ENCODE measurements around the gene TNFSF10.
A peak's percentile ranks its signal among the peaks of the same experiment; 100 is the strongest.
"Not testable (repeated sequence)": the region's sequence is repeated elsewhere in the genome, so short reads cannot be mapped to it uniquely, and the experiment has no call there.

Gene TNFSF10

GRCh38 chr3:172522871-172523818 is at the start of gene TNFSF10:
Gene TNFSF10 (minus strand): TSS chr3:172523430. CDS start chr3:172523384, 46 bp downstream.
- peak; percentile 64 to 68 for ATAC-seq

DNA sequence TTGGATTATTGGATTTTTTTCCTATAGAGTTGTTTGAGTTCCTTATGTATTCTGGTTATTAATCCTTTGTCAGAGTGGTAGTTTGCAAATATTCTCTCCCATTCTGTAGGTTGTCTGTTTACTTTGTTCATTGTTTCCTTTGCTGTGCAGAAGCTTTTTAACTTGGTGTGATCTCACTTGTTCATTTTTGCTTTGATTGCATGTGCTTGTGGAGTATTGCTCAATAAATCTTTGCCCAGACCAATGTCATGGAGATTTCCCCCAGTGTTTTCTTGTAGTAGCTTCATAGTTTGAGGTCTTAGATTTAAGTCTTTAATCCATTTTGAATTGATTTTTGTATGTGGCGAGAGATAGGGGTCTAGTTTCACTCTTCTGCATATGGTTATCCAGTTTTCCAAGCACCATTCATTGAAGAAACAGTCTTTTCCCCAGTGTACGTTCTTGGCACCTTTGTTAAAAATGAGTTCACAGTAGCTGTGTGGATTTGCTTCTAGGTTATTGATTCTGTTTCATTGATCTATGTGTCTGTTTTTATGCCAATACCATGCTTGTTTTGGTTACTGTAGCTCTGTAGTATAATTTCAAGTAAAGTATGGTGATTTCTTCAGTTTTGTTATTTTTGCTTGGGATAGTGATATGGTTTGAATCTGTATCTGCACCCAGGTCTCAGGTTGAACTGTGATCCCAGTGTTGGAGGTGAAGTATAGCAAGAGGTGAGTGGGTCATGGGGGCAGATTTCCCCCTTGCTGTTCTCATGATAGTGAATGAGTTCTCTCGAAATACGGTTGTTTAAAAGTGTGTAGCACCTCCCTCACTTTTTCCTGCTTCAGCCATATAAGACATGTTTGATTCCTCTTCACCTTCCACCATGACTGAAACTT is 46.1 kb upstream of the TNFSF10 start:
- no peak for ATAC-seq

- no peak for ATAC-seq
These were observed 45.5 kb upstream of the TNFSF10 start for GRCh38 chr3:172568701-172569100.

- ATAC-seq, result not testable (repeated sequence)
These were observed 43.6 kb upstream of the TNFSF10 start for GRCh38 chr3:172566785-172567184.

GRCh38 chr3:172564499-172564898 is 41.3 kb upstream of the TNFSF10 start:
- no peak for ATAC-seq

DNA sequence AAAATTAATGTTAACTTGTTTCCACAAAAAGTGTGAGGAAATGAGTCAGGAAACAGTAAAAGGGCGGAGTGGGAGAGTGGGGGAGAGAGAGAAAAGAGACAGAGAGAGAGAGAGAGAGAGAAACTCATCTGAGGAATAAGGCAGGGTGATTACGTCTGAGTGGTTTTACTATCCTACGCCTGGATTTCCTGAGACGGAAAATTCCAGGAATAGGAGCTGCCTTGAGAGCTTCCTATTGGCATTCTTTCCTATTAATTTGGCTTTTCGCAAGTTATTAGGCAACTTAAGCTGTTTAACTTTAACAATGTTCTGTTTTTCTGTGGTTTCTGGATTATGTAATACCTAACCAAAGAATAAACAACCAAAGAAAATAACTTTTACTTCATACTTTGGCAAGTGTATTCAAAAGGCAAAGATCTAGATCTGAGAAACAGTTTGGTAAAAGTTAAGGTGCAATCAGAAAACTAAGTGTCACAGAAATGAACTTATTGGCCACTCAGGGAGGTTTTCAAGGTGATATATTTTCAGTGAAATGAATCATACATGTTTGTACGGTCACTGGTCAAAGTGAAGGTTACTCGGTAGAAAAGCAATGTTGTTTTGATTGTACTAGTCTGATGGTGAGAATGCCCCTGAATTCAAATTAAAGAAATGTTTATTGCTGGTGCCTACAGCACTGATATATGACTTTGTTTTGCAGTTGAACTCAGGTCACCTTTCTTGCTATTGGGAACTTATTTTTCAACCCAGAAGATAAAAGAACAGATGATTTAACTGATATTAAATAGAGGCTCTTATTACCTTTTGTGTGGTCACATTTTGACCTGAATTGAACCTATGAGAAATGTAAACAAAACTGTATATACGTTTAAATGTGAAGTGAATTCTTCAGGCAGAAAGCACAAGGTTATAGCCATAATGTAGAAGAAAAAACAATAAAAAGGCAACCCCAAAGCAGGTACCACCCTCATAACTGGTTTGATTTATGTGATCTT is 39.9 kb upstream of the TNFSF10 start:
- ATAC-seq, result peak; percentile 39 to 68

DNA sequence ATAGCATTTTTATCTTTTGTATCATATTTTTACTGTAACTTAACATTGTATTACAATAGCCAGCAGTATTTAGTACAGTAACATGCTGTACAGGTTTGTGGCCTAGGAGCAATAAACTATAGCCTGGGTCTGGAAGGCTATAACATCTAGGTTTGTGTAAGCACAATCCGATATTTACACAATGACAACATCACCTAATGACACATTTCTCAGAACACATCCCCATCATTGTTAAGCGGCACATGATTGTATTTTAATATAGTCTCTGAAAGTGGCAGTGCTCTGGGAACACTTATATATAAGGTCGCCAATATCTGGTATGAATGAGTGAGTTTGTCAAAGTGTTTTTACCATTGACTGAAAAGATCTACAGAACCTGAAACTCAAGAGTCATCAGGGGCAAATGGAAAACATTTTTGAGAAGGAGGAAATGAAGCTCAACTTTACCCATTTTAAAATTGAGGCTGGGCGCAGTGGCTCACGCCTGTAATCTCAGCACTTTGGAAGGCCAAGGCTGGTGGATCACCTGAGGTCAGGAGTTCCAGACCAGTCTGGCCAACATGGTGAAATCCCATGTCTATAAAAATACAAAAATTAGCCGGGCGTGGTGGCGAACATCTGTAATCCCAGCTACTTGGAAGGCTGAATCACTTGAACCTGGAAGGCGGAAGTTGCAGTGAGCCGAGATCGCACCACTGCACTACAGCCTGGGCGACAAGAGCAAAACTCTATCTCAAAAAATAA is 38.8 kb upstream of the TNFSF10 start:
- peak; percentile 44 to 50 for ATAC-seq

DNA sequence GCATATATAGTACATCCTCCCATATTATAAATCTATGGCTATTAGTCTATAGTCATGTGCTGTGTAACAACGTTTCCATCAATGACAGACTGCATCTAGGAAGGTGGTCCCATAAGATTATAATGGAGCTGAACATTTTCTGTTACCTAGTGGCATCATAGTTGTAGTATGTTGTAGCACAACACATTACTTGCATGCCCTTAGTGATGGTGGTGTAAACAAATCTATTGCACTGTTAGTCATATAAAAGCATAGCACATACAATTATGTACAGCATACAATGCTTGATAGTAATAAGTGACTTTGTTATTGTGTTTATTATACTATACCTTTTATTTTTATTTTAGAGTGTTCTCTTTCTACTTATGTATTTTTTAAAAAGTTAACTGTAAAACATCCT is 37.4 kb upstream of the TNFSF10 start:
- ATAC-seq, result no peak

GRCh38 chr3:172560026-172560425 is 36.8 kb upstream of the TNFSF10 start:
- ATAC-seq, result no peak

DNA sequence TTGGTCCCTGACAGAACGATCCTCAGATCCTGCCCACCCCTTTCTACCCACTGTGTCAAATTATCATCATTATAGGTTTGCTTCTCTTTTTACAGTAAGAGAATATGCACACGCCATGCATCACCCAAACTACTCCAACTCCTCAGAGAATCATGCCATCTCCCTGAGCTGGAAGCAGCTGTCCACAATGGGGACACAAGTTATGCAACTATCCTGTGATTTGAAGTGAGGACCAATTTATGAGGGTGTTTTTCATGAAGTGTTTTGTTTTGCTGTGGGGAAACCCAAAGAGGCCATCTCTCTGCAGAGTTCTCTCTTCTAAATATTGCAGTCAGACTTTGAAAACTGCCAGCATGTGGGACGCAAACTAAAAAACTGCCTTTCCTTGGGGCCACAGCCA is 35.8 kb upstream of the TNFSF10 start:
- no peak for ATAC-seq

DNA sequence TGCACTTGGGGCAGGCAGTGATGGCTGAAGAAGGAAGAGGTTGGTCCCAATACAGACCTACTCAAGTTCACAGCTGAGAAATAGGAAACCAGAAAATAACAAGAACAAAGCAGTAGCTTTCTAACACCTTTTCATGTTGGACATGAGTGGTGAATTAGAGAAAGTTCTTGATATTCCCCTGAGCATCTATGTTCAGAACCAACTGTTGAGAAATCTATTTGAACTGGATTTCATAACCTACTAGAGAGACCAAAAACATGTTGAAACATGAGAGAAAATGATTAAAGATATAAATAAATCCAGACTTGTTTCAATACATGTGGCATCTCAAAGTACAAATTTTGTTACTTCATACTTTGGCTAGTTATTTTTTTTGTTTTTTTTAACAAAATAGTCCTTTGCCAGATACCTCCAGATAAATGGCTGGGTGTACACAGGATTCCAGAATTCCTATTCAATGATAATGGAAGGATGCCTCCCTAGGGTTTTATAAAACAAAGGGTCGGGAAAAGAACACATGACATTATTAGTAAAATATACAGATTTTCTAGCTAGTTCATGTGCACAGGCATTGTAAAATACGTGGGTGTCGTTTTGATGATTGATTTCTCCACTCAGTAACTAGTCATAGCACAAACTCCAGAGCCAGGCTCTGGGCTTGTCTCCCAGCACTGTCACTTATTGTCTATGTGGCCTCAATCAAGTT is 34.4 kb upstream of the TNFSF10 start:
- ATAC-seq, result no peak

- ATAC-seq, result no peak
These were observed 30.5 kb upstream of the TNFSF10 start for GRCh38 chr3:172553526-172554252.

- no peak for ATAC-seq
These were observed 29.4 kb upstream of the TNFSF10 start for GRCh38 chr3:172552607-172553006.

GRCh38 chr3:172551874-172552273 is 28.6 kb upstream of the TNFSF10 start:
- ATAC-seq, result no peak

DNA sequence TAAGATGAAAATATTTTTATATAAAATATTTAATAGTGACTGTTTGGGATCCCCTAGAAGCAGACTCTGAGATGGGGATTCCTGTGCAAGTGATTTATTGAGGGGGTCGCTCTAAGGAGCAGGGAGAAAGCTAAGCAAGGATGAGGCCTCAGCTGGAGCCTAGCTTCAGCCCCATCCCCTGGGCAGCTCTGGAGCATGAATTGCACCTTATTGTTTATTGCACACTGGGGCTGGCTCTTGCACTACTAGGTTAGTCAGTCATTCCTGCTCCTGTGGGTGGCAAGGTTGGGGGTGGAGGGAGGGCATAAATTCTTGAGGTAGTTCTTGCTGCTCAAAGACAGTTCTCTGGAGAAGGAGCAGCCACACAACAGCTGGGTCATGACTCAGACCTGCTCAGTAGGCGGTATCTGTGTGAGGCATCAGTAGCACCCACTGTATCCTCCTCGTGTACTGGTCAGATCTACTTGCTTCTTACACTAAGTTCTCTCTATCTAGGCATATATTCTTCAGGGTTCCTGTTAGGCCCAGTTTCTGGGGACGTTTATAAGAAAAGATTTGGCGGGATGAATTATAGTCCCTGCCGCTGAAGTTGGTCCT is 27.2 kb upstream of the TNFSF10 start:
- ATAC-seq, result peak; percentile 98 to 100

- ATAC-seq, result no peak
These were observed 25.9 kb upstream of the TNFSF10 start for GRCh38 chr3:172549144-172549543.

DNA sequence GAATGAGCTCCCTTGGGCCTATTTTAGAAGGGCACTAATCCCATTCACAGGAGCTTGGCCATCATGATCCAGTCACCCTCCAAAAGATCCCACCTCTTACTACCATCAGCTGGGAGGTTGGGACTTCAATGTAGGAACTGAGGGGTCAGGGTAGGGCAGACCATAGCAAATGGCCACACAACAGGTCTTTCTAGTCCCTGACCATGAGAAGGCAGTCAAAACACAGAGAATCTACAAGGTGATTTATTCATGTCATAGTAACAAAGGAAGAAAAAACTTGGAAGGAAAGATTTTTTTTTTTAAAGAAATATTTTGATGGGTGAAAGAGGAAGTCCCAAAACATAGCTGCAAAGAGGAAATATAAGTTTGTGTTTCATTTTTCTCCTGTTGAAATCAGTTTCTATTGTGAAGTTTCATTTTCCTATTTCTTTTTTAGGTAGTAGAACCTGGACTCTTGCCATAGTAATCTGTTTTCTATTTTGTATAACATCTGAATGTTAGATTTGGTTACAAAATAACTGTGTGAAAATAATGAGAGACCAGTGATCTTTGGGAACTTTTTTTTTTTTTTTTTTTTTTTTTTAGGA is 23.5 kb upstream of the TNFSF10 start:
- no peak for ATAC-seq

DNA sequence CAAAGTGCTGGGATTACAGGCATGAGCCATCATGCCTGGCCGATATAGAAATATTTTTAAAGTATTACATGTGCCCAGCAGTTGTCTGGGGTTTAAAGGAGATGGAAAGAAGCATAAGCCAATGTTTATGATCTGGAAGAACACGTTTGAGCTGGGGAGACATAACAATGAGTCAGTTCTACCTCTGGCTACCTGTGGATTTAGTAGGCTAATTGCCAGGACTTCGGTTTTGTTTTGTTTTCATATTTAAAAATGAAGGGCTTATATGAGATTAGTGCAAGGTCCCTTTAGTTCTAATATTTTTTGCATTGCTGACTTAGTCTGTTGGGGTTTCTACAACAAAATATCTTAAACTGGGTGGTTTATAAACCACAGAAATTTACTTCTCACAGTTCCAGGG is 22.9 kb upstream of the TNFSF10 start:
- ATAC-seq, result no peak

DNA sequence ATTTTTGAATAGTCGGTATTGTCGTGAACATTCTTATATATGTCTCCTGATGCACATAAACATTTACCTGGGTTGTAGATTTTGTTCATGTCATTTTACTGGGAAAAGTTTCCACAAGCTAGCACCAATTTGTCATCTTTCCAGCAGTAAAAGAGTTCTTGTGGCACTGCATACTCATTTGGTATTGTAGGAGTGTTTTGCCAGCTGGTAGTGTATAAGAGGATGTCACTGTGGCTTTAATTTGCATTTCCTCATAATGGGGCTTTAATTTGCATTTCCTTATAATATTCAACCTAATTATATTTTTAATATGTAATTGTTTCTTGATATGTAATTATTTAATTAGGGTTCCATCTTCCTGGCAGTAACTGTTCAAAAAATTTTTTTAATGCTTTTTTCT is 21.2 kb upstream of the TNFSF10 start:
- no peak for ATAC-seq
